A549 (cell line): ENCODE results near the gene CD109. TPM values are rescaled to one million over a fixed set of nuclear protein-coding genes. Genes with fewer than 3 reads are reported as not detected.

ENCODE experiments used
- polyA plus RNA-seq, 4 experiments: library from polyadenylated mRNA; depleted of rRNA in 3 of 4; stranded (reverse); fragments of >200 nt; fragmentation: RNase III in 1 of 4; extraction: RNeasy Plus Mini Kit Qiagen cat#74134 plus additional on column Dnase treatment in 1 of 4; gene quantifications; 2 replicates in 3 of 4; 3 replicates in 1 of 4; pipeline ENCODE4 v1.2.3, GENCODE V29; 2011 to 2017

CD109 gene
- polyA plus RNA-seq, 2 of the 4 experiments (the other 2 are of a cell fraction), result 18.3 to 56.7 TPM

Other genes with a start within 250 kb of the CD109 start
- gene CGAS, start 243.9 kb upstream of the CD109 start, polyA plus RNA-seq (2011; rRNA removed), result 4.6 and 7.2 TPM in 2 replicates
- gene CGAS, start 243.9 kb upstream of the CD109 start, polyA plus RNA-seq (2017; fragmentation: RNase III; extraction: RNeasy Plus Mini Kit Qiagen cat#74134 plus additional on column Dnase treatment), result 4.7 to 4.9 TPM (median 4.9 TPM) in 3 replicates
- gene MTO1, start 234.5 kb upstream of the CD109 start, polyA plus RNA-seq (2011; rRNA removed), result 19.9 and 22.1 TPM in 2 replicates
- 11.4 to 13.5 TPM (median 12.8 TPM) in 3 replicates for gene MTO1, start 234.5 kb upstream of the CD109 start, polyA plus RNA-seq (2017; fragmentation: RNase III; extraction: RNeasy Plus Mini Kit Qiagen cat#74134 plus additional on column Dnase treatment)
- 9,755 and 11,157 TPM in 2 replicates for gene EEF1A1, start 175.2 kb upstream of the CD109 start, polyA plus RNA-seq (2011; rRNA removed)
- gene EEF1A1, start 175.2 kb upstream of the CD109 start, polyA plus RNA-seq (2017; fragmentation: RNase III; extraction: RNeasy Plus Mini Kit Qiagen cat#74134 plus additional on column Dnase treatment), result 5,475 to 5,777 TPM (median 5,660 TPM) in 3 replicates
- gene SLC17A5, start 42.2 kb upstream of the CD109 start, polyA plus RNA-seq (2011; rRNA removed), result 9.6 and 10.0 TPM in 2 replicates
- 7.0 to 10.6 TPM (median 7.8 TPM) in 3 replicates for gene SLC17A5, start 42.2 kb upstream of the CD109 start, polyA plus RNA-seq (2017; fragmentation: RNase III; extraction: RNeasy Plus Mini Kit Qiagen cat#74134 plus additional on column Dnase treatment)